ENCODE data around the gene PEX1. TPM values are rescaled to one million over a fixed set of nuclear protein-coding genes. Genes with fewer than 3 reads are reported as not detected.

The PEX1 gene
- total and polyA plus RNA-seq, 2 of the 13 experiments (the other 11 are each of a cell fraction or from before 2014, with no cell fraction given), result 16.6 to 22.4 TPM

- Histone ChIP-seq H3K79me2 (ENCODE audit: insufficient read depth, low read length) (no peaks in the 10 kb centered on the region), H3K4me3 (replicated peaks in 1 of 3; ENCODE audit: insufficient read depth in 1 of 3, low read depth in 2 of 3, low read length in 3 of 3) (no peak overlapping the region), H3K4me2 (ENCODE audit: low read depth, low read length) (no peak overlapping the region), H3K9me3 (ENCODE audit: low read length) (no peaks in the 10 kb centered on the region), H3K27me3 (ENCODE audit: control insufficient read depth in 1 of 2, insufficient read depth in 2 of 2, low read length in 2 of 2) (no peaks in the 10 kb centered on the region), H3K9ac (ENCODE audit: insufficient read depth, low read depth, low read length) (no peak overlapping the region), H3K4me1 (ENCODE audit: insufficient read depth, low read length) (no peaks in the 10 kb centered on the region), H4K20me1 (ENCODE audit: insufficient read depth, low read length) (no peaks in the 10 kb centered on the region), H3K36me3 (replicated peaks in 1 of 2; ENCODE audit: control insufficient read depth in 1 of 2, insufficient read depth in 2 of 2, low read length in 2 of 2) (peaks cover 0 to 2% of the 10 kb centered on the region in 2 experiments; a peak in 1 of 5 replicates), H2AFZ (ENCODE audit: low read length) (no peak overlapping the region), H3K27ac (ENCODE audit: extremely low read length, insufficient read depth, low read length) (no peak overlapping the region)
- WGBS (ENCODE audit: low lambda C conversion rate), result 93% methylated on average over 3 of the region's 3 CpGs
- intact Hi-C loops (cut with micrococcal nuclease; ENCODE audit: unreplicated experiment) (loop anchor here (5.0 to 10.0 kb wide), 3 partner anchors 40 to 592 kb away; partner anchors contain the start of gene MTERF1), in situ Hi-C loops (cut with HindIII; ENCODE audit: extremely low pct_ligation_motif_present, low pct_unique_long_range_greater_than_20kb) (no loop called here)
- FAIRE-seq (no peak), ATAC-seq (no peak), DNase-seq (ENCODE audit: low spot score) (no peak)
- CTCF ChIA-PET (ENCODE audit: low intra/inter-chr PET ratio, low total read pairs), result no interaction called here
- no TSS peak for BruUV-seq (replicated peaks)
- no peak for TF ChIP-seq ZNF460 (CRISPR knock-in tag; IDR thresholded peaks at IDR 0.05; ENCODE audit: borderline replicate concordance)
- no peak for TF ChIP-seq ZMYM2 (CRISPR knock-in tag; IDR thresholded peaks at IDR 0.05)
- TF ChIP-seq RBM22 (optimal IDR thresholded peaks at IDR 0.05; ENCODE audit: low read length), result no peak
- TF ChIP-seq SSRP1 (CRISPR knock-in tag; IDR thresholded peaks at IDR 0.05), result no peak
- no peak for TF ChIP-seq HMG20B (CRISPR knock-in tag; conservative IDR thresholded peaks at IDR 0.05)
- TF ChIP-seq ZNF496 (CRISPR knock-in tag; IDR thresholded peaks at IDR 0.05; ENCODE audit: insufficient replicate concordance), result no peak
- no peak for TF ChIP-seq KMT2B (CRISPR knock-in tag; IDR thresholded peaks at IDR 0.05)
- TF ChIP-seq ZBTB1 (CRISPR knock-in tag; IDR thresholded peaks at IDR 0.05; ENCODE audit: borderline replicate concordance), result no peak
- no peak for TF ChIP-seq PBX2 (CRISPR knock-in tag; IDR thresholded peaks at IDR 0.05)
- no peak for TF ChIP-seq REST (IDR thresholded peaks at IDR 0.05; ENCODE audit: borderline replicate concordance in 1 of 2, low read depth in 1 of 2, low read length in 2 of 2)
- TF ChIP-seq NFYB (CRISPR knock-in tag; IDR thresholded peaks at IDR 0.05), result no peak
- no peak for TF ChIP-seq ZBTB39 (CRISPR knock-in tag; IDR thresholded peaks at IDR 0.05)
- no peak for TF ChIP-seq ZNF430 (CRISPR knock-in tag; IDR thresholded peaks at IDR 0.05)
- no peak for TF ChIP-seq ELF3 (CRISPR knock-in tag; IDR thresholded peaks at IDR 0.05)
- no peak for TF ChIP-seq SCMH1 (CRISPR knock-in tag; IDR thresholded peaks at IDR 0.05; ENCODE audit: borderline replicate concordance)
- TF ChIP-seq MIER3 (CRISPR knock-in tag; IDR thresholded peaks at IDR 0.05; ENCODE audit: borderline replicate concordance), result no peak
- TF ChIP-seq ATF7-NPFF (CRISPR knock-in tag; IDR thresholded peaks at IDR 0.05; ENCODE audit: low read depth), result no peak
- TF ChIP-seq HNF4A (CRISPR knock-in tag; IDR thresholded peaks at IDR 0.05), result no peak
- TF ChIP-seq MED1 (CRISPR knock-in tag; IDR thresholded peaks at IDR 0.05), result no peak
- TF ChIP-seq MTERF4 (CRISPR knock-in tag; IDR thresholded peaks at IDR 0.05), result no peak
- POLR2A ChIA-PET, result no interaction called here
These were observed 65.8 kb downstream of the PEX1 start for GRCh38 chr7:92462560-92462959.
